SKM-1 treated with dmso at 0.1 percent for 144 hours (cell line): ENCODE data around the gene OR8A1.
"Not testable (repeated sequence)": the region's sequence is repeated elsewhere in the genome, so short reads cannot be mapped to it uniquely, and the experiment has no call there.

ENCODE experiments used
- DNase-seq: peaks from one replicate; lab custom pipeline; 2025; ENCODE audit not compliant: unreplicated experiment; lab: John Stamatoyannopoulos, UW

The OR8A1 gene

GRCh38 chr11:124592627-124593026 lies 22.8 kb downstream of the OR8A1 start:
- DNase-seq, result no peak

- DNase-seq, result no peak
Observed at GRCh38 chr11:124595302-124595701, 25.5 kb downstream of the OR8A1 start.

- DNase-seq, result no peak
Observed at GRCh38 chr11:124597626-124598025, 27.8 kb downstream of the OR8A1 start.

GRCh38 chr11:124600621-124601320 lies 31.0 kb downstream of the OR8A1 start:
- no peak for DNase-seq

GRCh38 chr11:124602193-124602592 lies 32.4 kb downstream of the OR8A1 start:
- no peak for DNase-seq

- DNase-seq, result not testable (repeated sequence)
Observed at GRCh38 chr11:124602723-124603122, 32.9 kb downstream of the OR8A1 start.

- peak; percentile 96 for DNase-seq
Observed at GRCh38 chr11:124605719-124606118, 35.9 kb downstream of the OR8A1 start.

GRCh38 chr11:124608147-124608546 lies 38.4 kb downstream of the OR8A1 start:
- DNase-seq, result no peak

- DNase-seq, result no peak
Observed at GRCh38 chr11:124610295-124610694, 40.5 kb downstream of the OR8A1 start.

- DNase-seq, result no peak
Observed at GRCh38 chr11:124611064-124611463, 41.3 kb downstream of the OR8A1 start, which contains the start of gene PANX3. TSS of gene PANX3 (plus strand) at chr11:124611428. CDS start at chr11:124611557, 129 bp downstream.

GRCh38 chr11:124612045-124612444 lies 42.2 kb downstream of the OR8A1 start:
- no peak for DNase-seq

GRCh38 chr11:124612567-124613246 lies 42.9 kb downstream of the OR8A1 start:
- DNase-seq, result no peak

- DNase-seq, result no peak
Observed at GRCh38 chr11:124618863-124619262, 49.1 kb downstream of the OR8A1 start.
